ENCODE measurements around the gene KDM4B. TPM values are rescaled to one million over a fixed set of nuclear protein-coding genes. Genes with fewer than 3 reads are reported as not detected.

The KDM4B gene
- total RNA-seq, 2 donors from 2014 or later: 27.8 to 38.5 TPM

DNA sequence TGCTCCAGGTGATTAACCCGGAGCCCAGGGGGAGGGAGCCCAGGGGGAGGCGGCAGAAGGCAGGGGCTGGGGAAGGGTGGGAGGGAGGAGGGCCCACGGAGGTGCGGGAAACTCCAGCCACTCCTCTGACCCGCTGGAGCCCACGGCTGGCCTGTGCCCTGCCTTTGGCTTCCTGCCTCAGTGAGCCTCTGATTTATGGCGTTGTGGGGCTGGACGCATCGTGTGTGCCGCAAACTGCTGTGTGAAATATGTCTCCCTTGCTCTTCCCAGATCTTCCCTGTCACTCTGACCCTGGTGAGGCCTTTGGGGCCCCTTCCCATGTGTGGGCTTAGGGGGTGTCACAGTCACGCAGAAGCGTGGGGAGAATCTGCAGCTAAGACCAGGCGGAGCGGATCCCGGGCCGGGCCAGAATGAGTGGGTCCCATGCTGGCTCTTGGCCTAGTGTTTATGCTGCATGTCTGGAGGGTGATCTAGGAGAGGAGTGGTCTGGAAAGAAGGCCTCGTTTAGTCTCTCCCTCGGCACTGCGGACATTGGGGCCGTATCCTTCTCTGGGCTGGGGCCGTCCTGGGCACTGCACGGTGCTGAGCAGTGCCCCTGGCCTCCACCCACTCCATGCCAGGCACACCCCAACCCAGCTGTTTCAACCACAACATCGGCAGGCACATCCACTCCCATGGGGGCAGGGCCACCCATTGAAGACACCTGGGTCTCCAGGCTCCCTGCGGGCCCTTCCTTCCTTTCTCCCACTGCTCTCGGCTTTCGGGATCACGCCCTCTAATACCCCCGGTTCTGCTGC lies 123.0 kb downstream of the KDM4B start:
- DNase-seq: no peak
- Mint-ChIP-seq H3K27me3 (ENCODE audit: insufficient read depth) (no peaks in the 10 kb centered on the region), H3K27ac (peak overlapping the region; percentile 84), H3K36me3 (ENCODE audit: low read depth) (peaks cover 14% of the 10 kb centered on the region), H3K9me3 (no peaks in the 10 kb centered on the region), H3K4me3 (no peak overlapping the region), H3K4me1 (peaks cover 17% of the 10 kb centered on the region)
- TF ChIP-seq, protein P1, sequence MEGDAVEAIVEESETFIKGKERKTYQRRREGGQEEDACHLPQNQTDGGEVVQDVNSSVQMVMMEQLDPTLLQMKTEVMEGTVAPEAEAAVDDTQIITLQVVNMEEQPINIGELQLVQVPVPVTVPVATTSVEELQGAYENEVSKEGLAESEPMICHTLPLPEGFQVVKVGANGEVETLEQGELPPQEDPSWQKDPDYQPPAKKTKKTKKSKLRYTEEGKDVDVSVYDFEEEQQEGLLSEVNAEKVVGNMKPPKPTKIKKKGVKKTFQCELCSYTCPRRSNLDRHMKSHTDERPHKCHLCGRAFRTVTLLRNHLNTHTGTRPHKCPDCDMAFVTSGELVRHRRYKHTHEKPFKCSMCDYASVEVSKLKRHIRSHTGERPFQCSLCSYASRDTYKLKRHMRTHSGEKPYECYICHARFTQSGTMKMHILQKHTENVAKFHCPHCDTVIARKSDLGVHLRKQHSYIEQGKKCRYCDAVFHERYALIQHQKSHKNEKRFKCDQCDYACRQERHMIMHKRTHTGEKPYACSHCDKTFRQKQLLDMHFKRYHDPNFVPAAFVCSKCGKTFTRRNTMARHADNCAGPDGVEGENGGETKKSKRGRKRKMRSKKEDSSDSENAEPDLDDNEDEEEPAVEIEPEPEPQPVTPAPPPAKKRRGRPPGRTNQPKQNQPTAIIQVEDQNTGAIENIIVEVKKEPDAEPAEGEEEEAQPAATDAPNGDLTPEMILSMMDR (conservative IDR thresholded peaks at IDR 0.05): no peak
- Histone ChIP-seq H3K9me3 (ENCODE audit: control insufficient read depth, low read length) (no peaks in the 10 kb centered on the region), H3K27me3 (ENCODE audit: control insufficient read depth, insufficient read depth, low read length, poor library complexity, severe bottlenecking) (no peaks in the 10 kb centered on the region), H3K4me1 (ENCODE audit: control insufficient read depth, insufficient read depth, low read length) (peaks cover 10% of the 10 kb centered on the region), H3K36me3 (ENCODE audit: control insufficient read depth, insufficient read depth, low read length) (peaks cover 11% of the 10 kb centered on the region), H3K9ac (ENCODE audit: extremely low read depth, low read length, poor library complexity, severe bottlenecking) (no peak overlapping the region), H3K4me3 (ENCODE audit: low read length) (no peak overlapping the region), H3K27ac (ENCODE audit: low read depth, low read length) (peak overlapping the region; percentile 63)
- WGBS, 2 experiments (ENCODE audit: insufficient coverage in 1 of 2, insufficient read length in 1 of 2): 89 to 92% methylated on average over 13 to 28 of the region's 28 CpGs

GRCh38 chr19:5092481-5092843 lies 123.5 kb downstream of the KDM4B start:
- Histone ChIP-seq H3K4me3 (ENCODE audit: low read length) (no peak overlapping the region), H3K4me1 (ENCODE audit: control insufficient read depth, insufficient read depth, low read length) (peaks cover 10% of the 10 kb centered on the region), H3K9ac (ENCODE audit: extremely low read depth, low read length, poor library complexity, severe bottlenecking) (no peak overlapping the region), H3K27me3 (ENCODE audit: control insufficient read depth, insufficient read depth, low read length, poor library complexity, severe bottlenecking) (no peaks in the 10 kb centered on the region), H3K9me3 (ENCODE audit: control insufficient read depth, low read length) (no peaks in the 10 kb centered on the region), H3K27ac (ENCODE audit: low read depth, low read length) (peak overlapping the region; percentile 41), H3K36me3 (ENCODE audit: control insufficient read depth, insufficient read depth, low read length) (peaks cover 13% of the 10 kb centered on the region)
- peak overlapping the region; percentile 84 for H3K27ac Mint-ChIP-seq
- H3K36me3 Mint-ChIP-seq (ENCODE audit: low read depth): peaks cover 20% of the 10 kb centered on the region
- peaks cover 17% of the 10 kb centered on the region for H3K4me1 Mint-ChIP-seq
- no peak overlapping the region for H3K4me3 Mint-ChIP-seq
- 88 to 89% methylated on average over 7 to 14 of the region's 14 CpGs for WGBS, 2 experiments (ENCODE audit: insufficient coverage in 1 of 2, insufficient read length in 1 of 2)
- H3K27me3 Mint-ChIP-seq (ENCODE audit: insufficient read depth): no peaks in the 10 kb centered on the region
- peaks cover 3% of the 10 kb centered on the region for H3K9me3 Mint-ChIP-seq
- DNase-seq: no peak
- TF ChIP-seq, protein P1 (conservative IDR thresholded peaks at IDR 0.05): no peak

DNA sequence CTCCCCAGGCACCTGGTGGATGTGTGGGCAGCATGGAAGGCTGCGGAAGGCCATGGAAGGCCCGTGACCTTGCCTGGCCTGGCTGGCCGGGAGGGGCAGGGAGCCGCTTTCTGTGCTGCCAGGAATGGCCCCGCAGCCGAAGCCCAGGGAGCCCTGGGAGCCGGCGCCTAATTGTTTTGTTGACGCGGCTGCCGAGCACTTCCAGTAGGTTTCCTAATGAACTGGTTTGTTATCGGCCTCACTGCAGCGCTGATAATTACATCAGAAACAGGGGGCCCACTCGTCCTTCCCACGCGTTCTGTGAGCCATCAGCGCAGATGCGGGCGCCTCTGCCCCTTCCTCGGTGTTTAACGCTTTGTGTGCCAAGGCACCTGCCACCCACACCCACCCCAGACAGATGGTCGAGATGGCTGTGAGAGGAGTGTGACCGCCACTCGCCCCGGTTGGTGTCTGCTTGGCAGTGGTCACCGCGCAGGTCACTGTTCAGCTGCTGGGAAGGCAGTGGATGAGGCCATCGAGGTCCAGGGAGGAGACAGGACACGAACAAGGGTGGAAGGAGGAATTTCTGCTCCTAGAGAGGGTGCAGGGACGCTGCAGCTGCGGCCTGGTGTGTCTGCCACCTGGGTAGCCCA lies 124.5 kb downstream of the KDM4B start:
- Histone ChIP-seq H3K4me1 (ENCODE audit: control insufficient read depth, insufficient read depth, low read length) (peaks cover 10% of the 10 kb centered on the region), H3K27ac (ENCODE audit: low read depth, low read length) (peak overlapping the region; percentile 95), H3K4me3 (ENCODE audit: low read length) (no peak overlapping the region), H3K9me3 (ENCODE audit: control insufficient read depth, low read length) (peaks cover 3% of the 10 kb centered on the region), H3K36me3 (ENCODE audit: control insufficient read depth, insufficient read depth, low read length) (peaks cover 14% of the 10 kb centered on the region), H3K9ac (ENCODE audit: extremely low read depth, low read length, poor library complexity, severe bottlenecking) (no peak overlapping the region), H3K27me3 (ENCODE audit: control insufficient read depth, insufficient read depth, low read length, poor library complexity, severe bottlenecking) (no peaks in the 10 kb centered on the region)
- Mint-ChIP-seq H3K4me3 (no peak overlapping the region), H3K4me1 (peaks cover 17% of the 10 kb centered on the region), H3K9me3 (peaks cover 6% of the 10 kb centered on the region), H3K27me3 (ENCODE audit: insufficient read depth) (no peaks in the 10 kb centered on the region), H3K27ac (peak overlapping the region; percentile 55), H3K36me3 (ENCODE audit: low read depth) (peaks cover 29% of the 10 kb centered on the region)
- TF ChIP-seq, protein P1 (conservative IDR thresholded peaks at IDR 0.05): no peak
- DNase-seq: no peak
- WGBS, 2 experiments (ENCODE audit: insufficient coverage in 1 of 2, insufficient read length in 1 of 2): 80 to 87% methylated on average over 28 to 31 of the region's 31 CpGs
